ENCODE results near the gene CXorf38.
"Not testable (repeated sequence)": the region's sequence is repeated elsewhere in the genome, so short reads cannot be mapped to it uniquely, and the experiment has no call there.

DNA sequence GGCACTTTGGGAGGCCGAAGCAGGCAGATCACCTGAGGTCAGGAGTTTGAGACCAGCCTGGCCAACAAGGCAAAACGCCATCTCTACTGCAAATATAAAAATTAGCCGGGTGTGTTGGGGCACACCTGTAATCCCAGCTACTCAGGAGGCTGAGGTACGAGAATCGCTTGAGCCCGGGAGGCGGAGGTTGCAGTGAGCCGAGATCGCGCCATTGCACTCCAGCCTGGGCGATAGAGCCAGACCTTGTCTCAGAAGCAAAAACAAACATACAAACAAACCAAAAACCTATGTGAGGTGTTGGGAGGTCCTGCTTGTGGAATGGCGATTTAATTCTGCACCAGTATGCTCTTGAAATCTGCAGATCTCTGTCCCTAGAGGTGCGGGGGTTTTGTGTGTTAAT is 65.2 kb downstream of the CXorf38 start:
- not testable (repeated sequence) for TF ChIP-seq ZFP3 (CRISPR knock-in tag; IDR thresholded peaks at IDR 0.05); OSR1 (CRISPR knock-in tag; IDR thresholded peaks at IDR 0.05); ZNF565 (CRISPR knock-in tag; conservative IDR thresholded peaks at IDR 0.05; ENCODE audit: low read depth); PPARA (CRISPR knock-in tag; IDR thresholded peaks at IDR 0.05; ENCODE audit: borderline replicate concordance); ZC3H10 (CRISPR knock-in tag; IDR thresholded peaks at IDR 0.05); ESRRG (CRISPR knock-in tag; IDR thresholded peaks at IDR 0.05)
- TF ChIP-seq, protein P1, sequence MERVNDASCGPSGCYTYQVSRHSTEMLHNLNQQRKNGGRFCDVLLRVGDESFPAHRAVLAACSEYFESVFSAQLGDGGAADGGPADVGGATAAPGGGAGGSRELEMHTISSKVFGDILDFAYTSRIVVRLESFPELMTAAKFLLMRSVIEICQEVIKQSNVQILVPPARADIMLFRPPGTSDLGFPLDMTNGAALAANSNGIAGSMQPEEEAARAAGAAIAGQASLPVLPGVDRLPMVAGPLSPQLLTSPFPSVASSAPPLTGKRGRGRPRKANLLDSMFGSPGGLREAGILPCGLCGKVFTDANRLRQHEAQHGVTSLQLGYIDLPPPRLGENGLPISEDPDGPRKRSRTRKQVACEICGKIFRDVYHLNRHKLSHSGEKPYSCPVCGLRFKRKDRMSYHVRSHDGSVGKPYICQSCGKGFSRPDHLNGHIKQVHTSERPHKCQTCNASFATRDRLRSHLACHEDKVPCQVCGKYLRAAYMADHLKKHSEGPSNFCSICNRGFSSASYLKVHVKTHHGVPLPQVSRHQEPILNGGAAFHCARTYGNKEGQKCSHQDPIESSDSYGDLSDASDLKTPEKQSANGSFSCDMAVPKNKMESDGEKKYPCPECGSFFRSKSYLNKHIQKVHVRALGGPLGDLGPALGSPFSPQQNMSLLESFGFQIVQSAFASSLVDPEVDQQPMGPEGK (CRISPR knock-in tag; IDR thresholded peaks at IDR 0.05; ENCODE audit: borderline replicate concordance) = not testable (repeated sequence)
- TF ChIP-seq, protein P2, sequence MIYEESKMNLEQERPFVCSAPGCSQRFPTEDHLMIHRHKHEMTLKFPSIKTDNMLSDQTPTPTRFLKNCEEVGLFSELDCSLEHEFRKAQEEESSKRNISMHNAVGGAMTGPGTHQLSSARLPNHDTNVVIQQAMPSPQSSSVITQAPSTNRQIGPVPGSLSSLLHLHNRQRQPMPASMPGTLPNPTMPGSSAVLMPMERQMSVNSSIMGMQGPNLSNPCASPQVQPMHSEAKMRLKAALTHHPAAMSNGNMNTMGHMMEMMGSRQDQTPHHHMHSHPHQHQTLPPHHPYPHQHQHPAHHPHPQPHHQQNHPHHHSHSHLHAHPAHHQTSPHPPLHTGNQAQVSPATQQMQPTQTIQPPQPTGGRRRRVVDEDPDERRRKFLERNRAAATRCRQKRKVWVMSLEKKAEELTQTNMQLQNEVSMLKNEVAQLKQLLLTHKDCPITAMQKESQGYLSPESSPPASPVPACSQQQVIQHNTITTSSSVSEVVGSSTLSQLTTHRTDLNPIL (CRISPR knock-in tag; IDR thresholded peaks at IDR 0.05; ENCODE audit: low read depth) = not testable (repeated sequence)
- TF ChIP-seq, protein P3, sequence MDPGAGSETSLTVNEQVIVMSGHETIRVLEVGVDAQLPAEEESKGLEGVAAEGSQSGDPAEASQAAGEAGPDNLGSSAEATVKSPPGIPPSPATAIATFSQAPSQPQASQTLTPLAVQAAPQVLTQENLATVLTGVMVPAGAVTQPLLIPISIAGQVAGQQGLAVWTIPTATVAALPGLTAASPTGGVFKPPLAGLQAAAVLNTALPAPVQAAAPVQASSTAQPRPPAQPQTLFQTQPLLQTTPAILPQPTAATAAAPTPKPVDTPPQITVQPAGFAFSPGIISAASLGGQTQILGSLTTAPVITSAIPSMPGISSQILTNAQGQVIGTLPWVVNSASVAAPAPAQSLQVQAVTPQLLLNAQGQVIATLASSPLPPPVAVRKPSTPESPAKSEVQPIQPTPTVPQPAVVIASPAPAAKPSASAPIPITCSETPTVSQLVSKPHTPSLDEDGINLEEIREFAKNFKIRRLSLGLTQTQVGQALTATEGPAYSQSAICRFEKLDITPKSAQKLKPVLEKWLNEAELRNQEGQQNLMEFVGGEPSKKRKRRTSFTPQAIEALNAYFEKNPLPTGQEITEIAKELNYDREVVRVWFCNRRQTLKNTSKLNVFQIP (CRISPR knock-in tag; IDR thresholded peaks at IDR 0.05; ENCODE audit: borderline replicate concordance, low read depth) = not testable (repeated sequence)
